ENCODE measurements around the gene RAI14.

DNA sequence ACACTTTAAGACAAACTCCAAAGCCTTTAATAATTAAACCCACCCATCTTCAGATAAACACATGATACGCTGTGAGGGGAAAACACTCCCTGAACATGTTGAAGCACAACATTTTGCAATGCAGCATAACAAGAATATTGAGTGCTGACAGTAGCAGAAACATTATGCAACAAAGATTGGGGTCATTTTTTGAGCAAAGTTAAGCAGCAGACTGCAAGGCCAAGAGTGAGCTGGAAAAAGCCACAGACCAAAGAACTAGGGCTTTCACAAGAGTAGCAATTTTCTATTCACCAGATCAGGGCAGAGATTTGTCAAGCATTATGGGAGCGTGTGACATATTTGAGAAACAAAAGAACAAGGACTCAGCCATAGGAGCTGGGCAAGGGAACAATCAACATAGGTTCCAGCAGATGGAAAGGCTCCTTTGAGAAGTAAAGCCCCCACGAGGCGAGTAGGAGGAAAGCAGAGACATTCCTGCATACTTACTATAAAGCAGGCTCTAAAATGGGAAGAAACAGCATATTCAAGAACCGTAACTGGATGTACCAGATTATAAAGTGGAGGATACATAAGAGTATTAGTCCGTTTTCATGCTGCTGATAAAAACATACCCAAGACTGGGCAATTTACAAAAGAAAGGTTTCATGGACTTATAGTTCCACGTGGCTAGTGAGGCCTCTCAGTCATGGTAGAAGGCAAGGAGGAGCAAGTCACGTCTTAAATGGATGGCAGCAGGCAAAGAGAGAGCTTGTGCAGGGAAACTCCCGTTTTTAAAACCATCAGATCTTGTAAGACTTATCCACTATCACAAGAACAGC lies 178.1 kb downstream of the RAI14 start:
- TF ChIP-seq, protein P1, sequence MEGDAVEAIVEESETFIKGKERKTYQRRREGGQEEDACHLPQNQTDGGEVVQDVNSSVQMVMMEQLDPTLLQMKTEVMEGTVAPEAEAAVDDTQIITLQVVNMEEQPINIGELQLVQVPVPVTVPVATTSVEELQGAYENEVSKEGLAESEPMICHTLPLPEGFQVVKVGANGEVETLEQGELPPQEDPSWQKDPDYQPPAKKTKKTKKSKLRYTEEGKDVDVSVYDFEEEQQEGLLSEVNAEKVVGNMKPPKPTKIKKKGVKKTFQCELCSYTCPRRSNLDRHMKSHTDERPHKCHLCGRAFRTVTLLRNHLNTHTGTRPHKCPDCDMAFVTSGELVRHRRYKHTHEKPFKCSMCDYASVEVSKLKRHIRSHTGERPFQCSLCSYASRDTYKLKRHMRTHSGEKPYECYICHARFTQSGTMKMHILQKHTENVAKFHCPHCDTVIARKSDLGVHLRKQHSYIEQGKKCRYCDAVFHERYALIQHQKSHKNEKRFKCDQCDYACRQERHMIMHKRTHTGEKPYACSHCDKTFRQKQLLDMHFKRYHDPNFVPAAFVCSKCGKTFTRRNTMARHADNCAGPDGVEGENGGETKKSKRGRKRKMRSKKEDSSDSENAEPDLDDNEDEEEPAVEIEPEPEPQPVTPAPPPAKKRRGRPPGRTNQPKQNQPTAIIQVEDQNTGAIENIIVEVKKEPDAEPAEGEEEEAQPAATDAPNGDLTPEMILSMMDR (IDR thresholded peaks at IDR 0.05) = no peak
- peak in 1 of 2 donors; percentile 18 for TF ChIP-seq POLR2AphosphoS5 (IDR thresholded peaks at IDR 0.05; ENCODE audit: insufficient read depth in 1 of 2, low read depth in 1 of 2)

Measured in vagina (tissue), 2 donors.